Transverse colon (tissue), 4 donors: Measurements from ENCODE around the gene PLGLB2. TPM values are rescaled to one million over a fixed set of nuclear protein-coding genes. Genes with fewer than 3 reads are reported as not detected.
"Not testable (repeated sequence)": the region's sequence is repeated elsewhere in the genome, so short reads cannot be mapped to it uniquely, and the experiment has no call there.

Experiments used
- DNase-seq: peaks from one replicate; pipeline ENCODE4 v3.0.0-alpha.2; 2019
- H3K27ac ChIP-seq, 4 donors: fragments of 200-600 bp; sonication (generic); 2 replicates each; pipeline ENCODE4 v1.5.1; 2016 to 2018; ENCODE audit warnings: inconsistent platforms in 4 of 4
- H3K27me3 ChIP-seq: fragments of 200-600 bp; sonication (generic); 2 replicates; pipeline ENCODE4 v1.5.1; 2017; ENCODE audit warnings: inconsistent platforms
- H3K36me3 ChIP-seq, 4 donors: fragments of 200-600 bp; sonication (generic); 2 replicates each; pipeline ENCODE4 v1.5.1; 2017 to 2019; ENCODE audit warnings: inconsistent platforms in 4 of 4
- H3K4me1 ChIP-seq, 4 donors: fragments of 200-600 bp; sonication (generic); 2 replicates each; pipeline ENCODE4 v1.5.1; 2017 to 2020; ENCODE audit warnings: inconsistent platforms in 4 of 4
- H3K4me3 ChIP-seq, 4 donors: fragments of 200-600 bp; sonication (generic); 1 replicate in 1 of 4; 2 replicates in 3 of 4; pipeline versions ENCODE4 v1.5.1 to v1.6.1; 2017 to 2019; ENCODE audit warnings: inconsistent platforms in 4 of 4
- H3K9me3 ChIP-seq, 2 donors: fragments of 200-600 bp; sonication (generic); 2 replicates each; pipeline ENCODE4 v1.5.1; 2017 to 2019; ENCODE audit warnings: inconsistent platforms in 2 of 2
- WGBS, 2 donors: methylation state at CpG; one replicate each; pipeline ENCODE4 v1.1.5; 2018; ENCODE audit warnings: low coverage in 1 of 2; 5-methylcytosine and 5-hydroxymethylcytosine counted together
- in situ Hi-C, 4 donors: fragments of 200-750 bp; cut with MboI; loops; one replicate each; pipeline versions ENCODE4 v1.15.0 to v1.15.1; 2017; ENCODE audit warnings: low sequenced_read_pairs in 3 of 4, low pct_ligation_motif_present in 1 of 4, low pct_unique_long_range_greater_than_20kb in 1 of 4
- intact Hi-C: fragments of 100-400 bp; cut with DNase I; formaldehyde crosslinking; loops from one replicate; pipeline ENCODE4 v1.15.1; 2023; ENCODE audit warnings: low total_unique reads
- total RNA-seq, 4 donors: library from RNA; depleted of rRNA; stranded (reverse); fragments of >200 nt; gene quantifications; one replicate each; pipeline ENCODE4 v1.1.0, GENCODE V29; 2016

PLGLB2 gene
- total RNA-seq, result 1 to 10 TPM in 2 of 4 donors, under 1 TPM in 1, not detected in 1; 0.82 to 8.8 (median 6.2) TPM

GRCh38 chr2:87747791-87748190 is at the start of gene PLGLB2:
PLGLB2 (plus strand) TSS chr2:87748087; CDS start chr2:87748154, 67 bp downstream.
- H3K27ac ChIP-seq, H3K4me1 ChIP-seq, DNase-seq, H3K9me3 ChIP-seq, H3K27me3 ChIP-seq, H3K4me3 ChIP-seq, H3K36me3 ChIP-seq, intact Hi-C loops, in situ Hi-C loops: not testable (repeated sequence)
- 89% methylated on average over 1 of the region's 3 CpGs; no CpG with 5 or more reads in 1 of the 2 donors for WGBS, 2 donors

- H3K9me3 ChIP-seq, intact Hi-C loops, H3K36me3 ChIP-seq, H3K4me1 ChIP-seq, H3K4me3 ChIP-seq, H3K27me3 ChIP-seq, in situ Hi-C loops, H3K27ac ChIP-seq, DNase-seq: not testable (repeated sequence)
- 63% methylated on average over 2 of the region's 4 CpGs; no CpG with 5 or more reads in 1 of the 2 donors for WGBS, 2 donors
Measured at GRCh38 chr2:87704572-87705323, 43.1 kb upstream of the PLGLB2 start.

- H3K4me3 ChIP-seq, H3K9me3 ChIP-seq, H3K27me3 ChIP-seq, H3K27ac ChIP-seq, H3K4me1 ChIP-seq, in situ Hi-C loops, intact Hi-C loops, H3K36me3 ChIP-seq, DNase-seq: not testable (repeated sequence)
- WGBS, 2 donors, result 66% methylated on average over 2 of the region's 2 CpGs; no CpG with 5 or more reads in 1 of the 2 donors
Measured at GRCh38 chr2:87708368-87708767, 39.5 kb upstream of the PLGLB2 start.

GRCh38 chr2:87727940-87728599 is 19.8 kb upstream of the PLGLB2 start:
- H3K9me3 ChIP-seq, H3K4me1 ChIP-seq, H3K4me3 ChIP-seq, in situ Hi-C loops, H3K36me3 ChIP-seq, DNase-seq, H3K27ac ChIP-seq, H3K27me3 ChIP-seq, intact Hi-C loops: not testable (repeated sequence)
- no CpG with 5 or more reads among the region's 8 CpGs for WGBS, 2 donors

GRCh38 chr2:87740928-87741327 is 7.0 kb upstream of the PLGLB2 start:
- in situ Hi-C loops, intact Hi-C loops, H3K4me1 ChIP-seq, H3K4me3 ChIP-seq, DNase-seq, H3K27me3 ChIP-seq, H3K36me3 ChIP-seq, H3K27ac ChIP-seq, H3K9me3 ChIP-seq: not testable (repeated sequence)

- in situ Hi-C loops, H3K27ac ChIP-seq, H3K27me3 ChIP-seq, H3K4me1 ChIP-seq, intact Hi-C loops, DNase-seq, H3K4me3 ChIP-seq, H3K9me3 ChIP-seq, H3K36me3 ChIP-seq: not testable (repeated sequence)
- WGBS, 2 donors, result no CpG with 5 or more reads among the region's 3 CpGs
Measured at GRCh38 chr2:87742393-87743108, 5.3 kb upstream of the PLGLB2 start.

- H3K36me3 ChIP-seq, in situ Hi-C loops, H3K27ac ChIP-seq, H3K9me3 ChIP-seq, H3K4me1 ChIP-seq, intact Hi-C loops, H3K4me3 ChIP-seq, H3K27me3 ChIP-seq, DNase-seq: not testable (repeated sequence)
- 67% methylated on average over 1 of the region's 5 CpGs; no CpG with 5 or more reads in 1 of the 2 donors for WGBS, 2 donors
Measured at GRCh38 chr2:87743638-87744037, 4.2 kb upstream of the PLGLB2 start.

- H3K27ac ChIP-seq, H3K4me3 ChIP-seq, DNase-seq, H3K9me3 ChIP-seq, intact Hi-C loops, H3K4me1 ChIP-seq, H3K27me3 ChIP-seq, in situ Hi-C loops, H3K36me3 ChIP-seq: not testable (repeated sequence)
- 72% methylated on average over 5 of the region's 9 CpGs; no CpG with 5 or more reads in 1 of the 2 donors for WGBS, 2 donors
Measured at GRCh38 chr2:87745353-87745951, 2.4 kb upstream of the PLGLB2 start.

- DNase-seq, H3K9me3 ChIP-seq, H3K27me3 ChIP-seq, H3K4me1 ChIP-seq, H3K27ac ChIP-seq, intact Hi-C loops, H3K36me3 ChIP-seq, in situ Hi-C loops, H3K4me3 ChIP-seq: not testable (repeated sequence)
- 100% methylated on average over 2 of the region's 8 CpGs; no CpG with 5 or more reads in 1 of the 2 donors for WGBS, 2 donors
Measured at GRCh38 chr2:87748524-87748923, 637 bp downstream of the PLGLB2 start.

GRCh38 chr2:87750560-87750959 is 2.7 kb downstream of the PLGLB2 start:
- DNase-seq, H3K36me3 ChIP-seq, H3K4me1 ChIP-seq, intact Hi-C loops, in situ Hi-C loops, H3K4me3 ChIP-seq, H3K27me3 ChIP-seq, H3K9me3 ChIP-seq, H3K27ac ChIP-seq: not testable (repeated sequence)
- WGBS, 2 donors, result 93% methylated on average over 7 of the region's 11 CpGs; no CpG with 5 or more reads in 1 of the 2 donors
